GM18909 (cell line): ENCODE results near the gene KANTR.

Experiments used
- ATAC-seq: cut with Tn5 transposase; IDR thresholded peaks from one replicate; pipeline ENCODE4 v1.9.1; 2021; ENCODE audit warnings: mild to moderate bottlenecking; ENCODE audit not compliant: unreplicated experiment, poor library complexity

Gene KANTR, protein sequence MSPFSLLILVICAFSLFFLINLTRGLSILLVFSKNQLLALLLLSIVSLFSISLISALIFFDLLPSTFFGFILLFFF

DNA sequence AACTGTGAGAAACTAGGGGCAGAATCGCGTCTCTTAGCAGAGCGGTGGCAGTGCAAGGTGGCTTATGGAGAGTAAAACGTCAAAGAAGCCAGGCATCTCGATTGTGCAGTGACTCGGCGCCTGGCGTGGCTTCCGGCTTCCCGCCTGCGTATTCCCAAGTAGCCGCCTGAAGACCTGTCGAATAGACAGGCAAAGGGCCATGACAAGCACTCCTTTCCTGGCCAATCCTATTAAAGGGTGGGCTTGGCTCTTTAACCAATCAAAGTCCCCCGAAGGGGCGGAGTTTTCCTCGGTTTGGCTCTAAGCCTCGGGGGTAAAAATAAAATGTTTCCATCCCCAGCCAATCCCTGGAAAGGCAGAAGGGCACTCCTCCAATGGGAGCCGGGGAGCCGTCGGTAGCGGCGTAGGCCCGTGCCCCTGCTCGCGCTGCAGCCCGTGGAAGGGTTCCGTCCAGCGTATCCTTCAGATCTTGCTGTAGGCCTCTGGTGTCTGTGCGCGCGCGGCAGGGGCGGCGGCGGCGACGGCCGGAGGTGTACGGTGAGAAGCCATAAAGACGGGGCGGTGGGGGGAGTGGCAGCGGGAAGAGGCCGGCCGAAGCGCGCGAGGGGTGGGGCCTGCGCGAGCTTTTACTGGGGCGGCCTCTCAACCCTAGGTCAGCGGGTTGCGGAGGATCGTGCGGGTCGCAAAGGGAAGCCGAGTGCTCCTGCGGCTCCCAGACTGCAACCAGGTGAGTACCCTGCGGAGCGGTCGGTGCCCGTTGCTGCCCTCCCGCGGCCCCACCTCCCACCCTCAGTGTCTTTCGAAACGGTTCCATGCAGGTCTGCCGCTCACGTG, at the start of gene KANTR:
KANTR (plus strand) TSS at position 395 of the 834 bp plus-strand sequence. CDS start 30,131 bp downstream, outside the sequence.
- peak; percentile 80 for ATAC-seq

DNA sequence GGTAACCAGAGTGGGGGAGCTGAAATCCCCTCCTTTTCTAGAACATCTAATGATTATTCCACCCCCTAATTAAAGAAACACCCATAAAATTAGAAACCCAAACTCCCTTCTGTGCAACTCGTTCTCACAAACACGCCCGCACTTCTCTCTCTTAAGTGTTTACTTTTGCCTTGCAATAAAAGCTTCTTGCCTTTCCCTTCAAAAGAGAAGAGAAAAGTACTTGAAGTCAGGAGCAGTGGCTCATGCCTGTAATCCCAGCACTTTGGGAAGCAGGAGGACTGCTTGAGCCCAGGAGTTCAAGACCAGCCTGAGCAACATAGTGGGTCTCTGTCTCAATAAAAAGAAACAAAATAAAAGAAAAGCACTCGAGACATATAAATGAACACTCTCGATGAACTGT, 48.9 kb upstream of the KANTR start:
- no peak for ATAC-seq

DNA sequence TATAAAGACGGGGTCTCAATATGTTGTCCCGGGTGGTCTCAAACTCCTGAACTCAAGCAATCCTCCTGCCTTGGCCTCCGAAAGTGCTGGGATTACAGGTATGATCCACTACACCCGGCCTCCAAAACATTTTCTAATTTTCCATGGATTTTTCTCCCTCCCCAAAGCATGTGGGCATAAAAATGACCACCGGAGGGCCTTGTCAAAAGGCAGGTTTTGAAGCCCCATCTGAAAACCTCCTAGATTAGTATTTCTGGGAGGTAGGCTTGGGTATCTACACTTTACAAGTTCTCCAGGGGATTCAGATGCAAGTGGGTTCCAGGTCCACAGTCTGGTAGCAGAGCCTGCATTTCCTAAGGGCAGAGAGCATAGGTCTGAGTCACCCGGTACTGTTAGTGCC, 46.7 kb upstream of the KANTR start:
- ATAC-seq, result no peak

DNA sequence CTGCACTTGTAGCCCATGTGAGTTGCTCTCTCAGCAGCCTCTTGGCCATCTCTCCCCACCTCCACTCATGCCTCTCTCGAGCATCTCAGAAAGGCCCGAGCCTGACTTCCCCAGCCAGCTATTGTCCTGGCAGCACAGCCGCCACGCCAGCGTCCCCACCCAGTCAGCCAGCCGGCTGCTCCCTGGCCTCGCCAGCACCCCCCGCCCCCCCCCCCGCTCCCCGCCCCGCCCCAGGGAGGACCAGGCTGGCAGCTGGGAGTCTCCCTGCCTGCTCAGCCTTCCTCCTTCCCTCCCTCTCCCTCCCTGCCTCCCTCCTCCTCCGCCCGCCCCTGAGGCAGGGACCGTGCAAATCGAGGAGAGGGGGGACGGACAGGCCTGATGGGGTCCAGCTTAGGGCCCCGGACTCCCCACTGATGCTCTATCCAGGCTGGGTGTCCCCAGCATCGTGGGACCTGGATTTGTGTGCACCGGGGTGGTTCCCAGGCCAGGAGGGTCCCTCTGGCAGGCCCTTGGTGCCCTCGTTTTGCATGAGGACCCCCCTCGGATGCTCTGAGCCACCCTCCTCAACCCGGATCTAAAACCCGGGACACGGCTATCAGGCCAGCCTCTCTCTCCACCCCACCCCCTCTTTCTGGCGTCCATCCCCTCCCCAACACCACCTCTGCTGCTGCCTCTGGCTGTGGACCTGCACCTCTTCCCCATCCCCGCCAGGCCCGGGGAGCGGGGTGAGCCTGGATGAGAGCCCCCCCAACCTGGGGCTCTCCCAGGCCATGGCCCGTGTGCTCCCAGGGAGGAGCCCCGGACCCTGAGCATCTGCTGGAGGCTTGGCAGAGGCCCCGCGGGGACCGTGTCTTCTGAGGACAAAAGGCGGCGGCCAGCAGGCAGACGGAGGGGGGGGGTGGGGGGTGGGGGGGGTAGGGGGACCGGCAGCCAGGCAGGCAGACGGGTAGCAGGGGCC, 45.5 kb upstream of the KANTR start, which contains the start of gene GPR173:
GPR173 (plus strand) TSS at position 621 of the 958 bp plus-strand sequence. CDS start 27,833 bp downstream, outside the sequence.
- ATAC-seq, result no peak

DNA sequence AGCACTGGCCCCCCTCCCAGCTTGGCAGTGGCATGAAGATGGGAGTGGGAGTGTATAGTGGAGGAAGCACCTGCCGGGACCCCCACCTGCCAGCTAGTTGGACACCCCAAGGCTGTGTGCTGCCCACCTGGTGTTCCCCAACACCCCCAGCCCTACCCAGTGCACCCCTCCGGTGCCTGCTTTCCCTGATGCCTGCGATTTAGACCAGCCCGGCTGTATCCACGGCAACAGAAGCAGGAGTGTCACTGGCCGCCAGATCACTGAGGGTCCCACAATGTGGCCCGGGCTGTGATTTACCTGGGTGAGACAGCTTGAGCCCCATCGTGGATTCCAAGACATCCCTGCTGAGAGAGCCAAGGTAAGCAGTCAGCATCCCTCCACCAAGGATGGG, 44.8 kb upstream of the KANTR start:
- no peak for ATAC-seq

DNA sequence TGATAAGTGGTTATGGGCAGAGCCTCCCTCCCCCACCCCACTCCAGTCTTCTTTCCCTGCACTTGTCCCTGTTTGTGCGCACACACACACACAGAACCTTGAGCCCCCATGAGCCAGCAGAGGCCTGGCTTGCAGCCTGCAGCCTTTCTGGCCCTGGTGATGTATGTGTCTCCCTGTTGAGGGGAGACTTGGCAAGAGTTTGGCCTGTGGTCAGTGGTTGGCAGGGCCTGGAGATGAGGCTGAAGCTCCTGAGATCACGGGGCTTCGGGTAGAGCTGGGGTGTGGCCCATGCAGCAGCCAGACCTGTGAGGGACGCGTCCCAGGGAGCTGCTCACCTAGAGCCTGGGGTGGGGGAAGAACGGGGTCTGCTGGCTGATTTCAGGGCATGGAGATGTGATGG, 43.1 kb upstream of the KANTR start:
- no peak for ATAC-seq

DNA sequence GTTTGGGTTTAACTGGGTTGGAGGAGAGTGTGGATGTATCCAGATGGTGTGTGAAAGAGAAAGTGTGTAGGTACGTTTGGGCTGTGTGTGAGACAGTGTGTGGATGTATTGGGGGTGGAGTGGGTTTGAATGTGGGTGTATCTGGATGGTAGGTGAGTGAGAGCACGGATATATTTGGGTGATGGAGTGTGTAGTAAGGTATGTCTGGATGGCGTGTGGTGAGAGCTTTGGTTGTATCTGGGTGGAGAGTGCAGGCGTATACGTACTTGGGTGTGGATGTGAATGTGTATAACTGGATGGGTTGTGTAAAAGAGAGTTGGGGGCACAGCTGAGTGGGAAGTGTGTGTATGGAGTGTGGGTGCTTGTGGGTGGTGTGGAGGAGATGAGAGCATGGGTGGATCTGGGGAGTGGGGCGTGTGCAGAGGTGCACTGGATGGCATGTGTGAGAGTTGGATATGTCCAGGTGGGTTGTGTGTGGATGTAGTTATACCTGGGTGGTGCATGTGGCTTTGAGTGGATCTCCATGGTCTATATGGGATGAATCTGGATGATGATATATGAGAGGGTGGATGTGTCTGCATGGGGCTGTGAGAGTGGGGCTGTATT, 38.6 kb upstream of the KANTR start:
- ATAC-seq, result no peak

DNA sequence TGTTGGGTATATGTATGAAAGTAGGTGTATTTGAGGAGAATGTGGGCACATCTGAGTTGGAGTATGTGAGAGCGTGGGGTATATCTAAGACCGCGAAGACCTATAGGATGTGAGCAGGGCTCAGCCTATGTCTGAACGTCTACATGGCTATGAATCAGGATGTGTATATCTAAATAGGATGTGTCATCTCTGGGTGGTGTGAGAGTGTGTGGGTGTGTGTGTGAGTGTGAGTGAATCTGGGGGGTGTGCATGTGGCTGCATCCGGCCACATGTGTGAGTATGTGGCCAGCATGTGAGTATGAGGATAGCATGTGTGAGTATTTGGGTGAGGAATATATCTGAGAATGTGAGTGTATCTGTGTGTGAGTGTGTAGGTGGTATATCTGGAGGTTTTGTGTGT, 37.6 kb upstream of the KANTR start:
- no peak for ATAC-seq

DNA sequence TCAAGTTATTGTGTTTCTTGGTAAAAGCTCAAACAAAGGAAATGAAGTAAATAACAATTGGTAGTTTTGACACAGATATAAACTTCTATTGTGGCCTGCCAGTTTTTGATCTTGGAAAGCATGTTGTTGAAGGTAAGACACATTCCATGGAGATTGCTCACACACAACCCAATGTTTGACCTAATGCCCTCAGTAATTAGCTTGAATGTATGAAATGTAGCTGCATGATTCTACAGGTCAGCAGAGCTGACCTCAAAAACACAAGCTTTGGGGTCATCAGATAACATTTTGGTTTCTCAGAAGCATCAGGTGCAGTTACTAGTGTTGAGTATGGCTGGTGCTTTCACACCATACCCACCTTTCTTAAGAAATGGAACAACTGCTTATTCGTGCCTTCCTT, 28.8 kb upstream of the KANTR start:
- ATAC-seq, result no peak

DNA sequence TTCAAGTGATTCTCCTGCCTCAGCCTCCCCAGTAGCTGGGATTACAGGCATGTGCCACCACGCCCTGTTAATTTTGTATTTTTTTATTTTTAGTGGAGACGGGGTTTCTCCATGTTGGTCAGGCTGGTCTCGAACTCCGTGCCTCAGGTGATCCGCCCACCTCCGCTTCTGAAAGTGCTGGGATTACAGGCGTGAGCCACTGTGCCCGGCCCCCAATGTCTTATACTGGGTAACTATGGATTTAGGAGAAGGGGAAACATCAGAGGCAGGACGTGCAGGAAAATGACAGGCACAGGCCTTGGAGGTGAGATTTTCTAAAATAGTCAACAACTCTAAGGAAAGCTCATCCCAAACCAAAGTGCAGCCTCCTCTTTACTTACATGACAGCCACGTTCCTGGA, 22.9 kb upstream of the KANTR start:
- ATAC-seq, result no peak

DNA sequence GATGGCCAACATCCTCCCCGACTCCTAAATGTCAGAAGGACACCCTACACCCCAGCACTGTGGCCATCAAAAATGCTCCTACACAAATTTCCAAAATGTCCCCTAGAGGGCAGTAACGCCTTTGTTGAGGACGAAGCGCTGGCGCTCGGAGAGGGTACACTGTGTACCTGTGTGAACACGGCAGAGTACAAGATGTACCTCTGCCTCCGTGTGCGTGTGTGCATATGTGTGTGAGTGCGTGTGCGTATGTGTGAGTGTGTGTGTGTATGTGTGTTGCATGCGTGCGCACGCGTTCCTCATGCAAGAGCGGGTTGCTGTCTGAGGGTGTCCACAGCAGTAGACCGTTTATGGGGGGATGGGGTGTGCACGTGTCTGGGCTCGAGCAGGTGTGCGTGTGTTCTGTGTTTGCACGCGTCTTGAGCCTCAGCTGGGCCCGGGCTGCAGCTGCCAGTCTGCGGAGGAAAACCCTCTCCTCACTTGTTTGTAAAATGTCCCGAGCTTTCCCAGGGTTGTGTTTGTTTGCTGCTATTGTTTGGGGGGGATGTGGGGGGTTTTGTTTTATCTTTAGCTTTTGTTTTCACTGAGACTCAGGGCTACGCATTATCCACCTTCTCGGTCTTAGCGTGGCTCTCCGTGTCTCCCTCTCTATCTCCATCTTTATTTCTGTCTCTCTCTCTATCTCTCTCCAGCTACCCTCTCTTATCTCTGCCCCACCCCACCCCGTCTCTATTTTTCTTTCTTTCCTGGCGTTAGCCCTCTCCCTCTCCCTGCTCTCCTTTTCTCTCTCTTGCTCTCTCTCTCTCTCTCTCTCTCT, 22.1 kb upstream of the KANTR start:
- ATAC-seq, result peak; percentile 82

DNA sequence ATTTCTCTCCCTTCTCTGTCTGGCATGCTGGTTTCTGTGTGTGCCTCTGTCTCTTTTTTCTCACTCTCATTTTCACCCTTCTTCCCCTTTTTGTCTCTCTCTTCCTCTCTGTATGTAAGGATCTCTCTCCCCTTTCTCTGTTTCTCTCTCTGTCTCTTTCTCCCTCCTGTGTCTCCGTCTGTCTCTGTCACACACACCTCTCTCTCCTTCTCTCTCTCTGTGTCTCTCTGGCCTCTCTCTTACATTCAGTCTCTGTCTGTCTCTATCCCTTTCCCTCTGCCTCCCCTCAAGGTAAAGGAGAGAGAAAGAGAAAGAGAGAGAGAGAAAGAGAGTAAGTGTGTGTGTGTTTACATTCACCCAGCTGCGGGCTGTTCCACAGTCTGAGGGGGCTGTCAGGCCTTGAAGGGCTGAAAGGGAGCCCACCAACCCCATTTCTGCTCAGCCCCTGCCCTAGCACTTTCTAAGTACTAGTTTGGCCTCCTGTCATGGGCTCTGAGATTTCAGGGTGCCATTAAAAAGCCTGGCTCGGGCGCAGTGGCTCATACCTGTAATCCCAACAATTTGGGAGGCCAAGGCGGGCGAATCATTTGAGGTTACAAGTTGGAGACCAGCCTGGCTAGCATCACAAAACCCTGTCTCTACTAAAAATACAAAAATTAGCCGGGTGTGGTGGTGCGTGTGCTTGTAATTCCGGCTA, 21.4 kb upstream of the KANTR start:
- ATAC-seq, result no peak

DNA sequence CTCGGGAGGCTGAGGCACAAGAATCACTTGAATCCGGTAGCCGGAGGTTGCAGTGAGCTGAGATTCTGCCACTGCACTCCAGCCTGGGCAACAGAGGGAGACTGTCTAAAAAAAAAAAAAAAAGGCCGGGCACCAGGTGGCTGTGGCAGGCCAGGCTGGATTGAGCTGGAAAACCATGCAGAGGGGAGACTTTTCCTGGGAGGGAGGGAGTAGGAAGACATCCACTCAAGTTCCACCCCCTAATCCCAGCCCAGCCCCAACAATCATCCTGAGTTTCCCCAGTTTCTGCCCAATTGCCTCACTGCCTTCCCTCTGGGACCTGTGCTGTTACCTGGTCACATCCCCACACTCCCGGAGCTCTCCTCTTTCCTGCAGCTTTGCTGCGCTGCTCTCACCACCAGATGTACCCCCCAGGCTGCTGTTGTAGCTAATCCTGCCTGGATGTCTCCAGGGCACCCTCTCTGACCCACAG, 20.8 kb upstream of the KANTR start:
- ATAC-seq, result no peak

DNA sequence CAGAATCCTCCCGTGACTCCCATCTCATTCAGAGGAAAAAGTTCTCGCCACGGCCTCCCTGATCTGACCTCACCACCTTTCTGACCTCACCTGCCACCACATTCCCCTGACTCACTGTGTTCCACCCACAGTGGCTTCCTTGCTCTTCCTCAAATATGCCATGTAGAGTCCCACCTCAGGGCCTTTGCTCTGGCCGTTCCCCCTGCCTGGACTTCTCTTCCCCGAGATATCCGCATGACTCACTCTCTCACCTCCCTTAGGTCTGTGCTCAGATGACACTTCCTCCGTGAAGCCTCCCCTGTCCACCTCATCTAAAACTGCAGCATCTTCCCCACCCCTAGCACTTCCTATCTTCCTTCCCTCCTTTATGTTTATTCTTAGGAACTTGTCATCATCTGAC, 18.9 kb upstream of the KANTR start:
- no peak for ATAC-seq

DNA sequence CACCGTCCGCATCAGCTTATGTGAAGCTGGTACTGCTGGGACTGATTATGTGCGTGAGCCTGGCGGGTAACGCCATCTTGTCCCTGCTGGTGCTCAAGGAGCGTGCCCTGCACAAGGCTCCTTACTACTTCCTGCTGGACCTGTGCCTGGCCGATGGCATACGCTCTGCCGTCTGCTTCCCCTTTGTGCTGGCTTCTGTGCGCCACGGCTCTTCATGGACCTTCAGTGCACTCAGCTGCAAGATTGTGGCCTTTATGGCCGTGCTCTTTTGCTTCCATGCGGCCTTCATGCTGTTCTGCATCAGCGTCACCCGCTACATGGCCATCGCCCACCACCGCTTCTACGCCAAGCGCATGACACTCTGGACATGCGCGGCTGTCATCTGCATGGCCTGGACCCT, 17.3 kb upstream of the KANTR start:
- no peak for ATAC-seq

DNA sequence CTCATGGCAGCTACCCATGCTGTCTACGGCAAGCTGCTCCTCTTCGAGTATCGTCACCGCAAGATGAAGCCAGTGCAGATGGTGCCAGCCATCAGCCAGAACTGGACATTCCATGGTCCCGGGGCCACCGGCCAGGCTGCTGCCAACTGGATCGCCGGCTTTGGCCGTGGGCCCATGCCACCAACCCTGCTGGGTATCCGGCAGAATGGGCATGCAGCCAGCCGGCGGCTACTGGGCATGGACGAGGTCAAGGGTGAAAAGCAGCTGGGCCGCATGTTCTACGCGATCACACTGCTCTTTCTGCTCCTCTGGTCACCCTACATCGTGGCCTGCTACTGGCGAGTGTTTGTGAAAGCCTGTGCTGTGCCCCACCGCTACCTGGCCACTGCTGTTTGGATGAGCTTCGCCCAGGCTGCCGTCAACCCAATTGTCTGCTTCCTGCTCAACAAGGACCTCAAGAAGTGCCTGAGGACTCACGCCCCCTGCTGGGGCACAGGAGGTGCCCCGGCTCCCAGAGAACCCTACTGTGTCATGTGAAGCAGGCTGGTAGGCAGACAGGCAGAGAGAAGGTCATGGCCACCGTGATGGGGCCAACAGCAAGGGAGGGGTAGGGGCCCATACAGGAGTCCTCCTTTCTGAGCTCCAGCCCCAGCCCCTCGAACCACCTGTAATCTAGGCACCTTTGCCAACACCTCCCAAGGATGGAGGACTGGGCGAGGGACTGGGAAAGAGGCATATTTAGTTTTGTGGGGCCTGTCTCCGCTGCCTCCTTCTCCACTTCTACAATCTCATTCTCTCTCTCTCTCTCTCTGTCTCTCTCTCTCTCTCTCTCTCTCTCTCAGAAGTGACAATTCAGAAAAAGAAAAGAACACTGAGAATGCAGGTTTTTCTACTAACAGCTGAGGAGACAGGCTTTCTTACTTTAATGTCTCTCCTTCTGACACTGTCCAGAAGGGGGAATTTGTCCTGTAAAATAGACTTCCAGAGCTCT, 16.4 kb upstream of the KANTR start:
- no peak for ATAC-seq

DNA sequence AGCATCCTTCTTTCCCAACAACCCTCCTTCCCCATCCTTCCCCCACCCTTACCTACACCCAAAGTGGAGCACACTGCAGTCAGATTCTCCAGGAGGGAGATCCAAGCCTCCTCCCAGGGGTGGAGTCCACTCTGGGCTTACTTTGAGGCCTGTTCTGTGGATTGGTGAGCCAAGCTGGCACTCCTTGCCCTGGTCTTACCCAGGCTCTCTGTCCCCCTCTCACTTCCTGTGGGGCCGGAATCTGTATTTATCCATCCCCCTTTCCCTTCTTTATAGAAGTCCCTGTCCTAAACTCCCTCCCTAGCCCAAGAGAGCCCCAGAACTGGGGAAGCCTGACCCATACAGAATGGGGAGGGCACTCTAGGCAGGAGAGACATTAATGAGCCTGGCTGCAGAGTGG, 15.0 kb upstream of the KANTR start:
- ATAC-seq, result no peak
